NCI-H82 treated with DMSO at 0.1 percent for 48 hours (cell line): ENCODE measurements around the gene DENND4A.
A peak's percentile ranks its signal among the peaks of the same experiment; 100 is the strongest.
"Not testable (repeated sequence)": the region's sequence is repeated elsewhere in the genome, so short reads cannot be mapped to it uniquely, and the experiment has no call there.

Experiments used
- DNase-seq: peaks from one replicate; lab custom pipeline; 2025; ENCODE audit not compliant: unreplicated experiment; lab: John Stamatoyannopoulos, UW

DENND4A gene

GRCh38 chr15:65639509-65639908 is 152.6 kb downstream of the DENND4A start:
- no peak for DNase-seq

- DNase-seq = peak; percentile 87
These were observed 153.4 kb downstream of the DENND4A start for GRCh38 chr15:65638681-65639089.

GRCh38 chr15:65638109-65638508 is 154.0 kb downstream of the DENND4A start:
- no peak for DNase-seq

- no peak for DNase-seq
These were observed 157.7 kb downstream of the DENND4A start for GRCh38 chr15:65634356-65634755.

- no peak for DNase-seq
These were observed 158.3 kb downstream of the DENND4A start for GRCh38 chr15:65633752-65634151.

- DNase-seq = peak; percentile 79
These were observed 159.2 kb downstream of the DENND4A start for GRCh38 chr15:65632780-65633375.

- DNase-seq = no peak
These were observed 160.6 kb downstream of the DENND4A start for GRCh38 chr15:65631503-65631902.

- no peak for DNase-seq
These were observed 161.3 kb downstream of the DENND4A start for GRCh38 chr15:65630760-65631159.

- DNase-seq = no peak
These were observed 162.5 kb downstream of the DENND4A start for GRCh38 chr15:65629548-65629947.

GRCh38 chr15:65626856-65627255 is 165.2 kb downstream of the DENND4A start:
- no peak for DNase-seq

- no peak for DNase-seq
These were observed 169.0 kb downstream of the DENND4A start for GRCh38 chr15:65623103-65623502.

GRCh38 chr15:65621638-65622037 is 170.5 kb downstream of the DENND4A start, which contains the start of gene SLC24A1:
TSS of gene SLC24A1 (plus strand) at chr15:65621938. CDS start at chr15:65624081, 2,143 bp downstream.
- DNase-seq = no peak

- DNase-seq = no peak
These were observed 171.3 kb downstream of the DENND4A start for GRCh38 chr15:65620833-65621232.

- no peak for DNase-seq
These were observed 172.3 kb downstream of the DENND4A start for GRCh38 chr15:65619626-65620290.

GRCh38 chr15:65618560-65619109 is 173.5 kb downstream of the DENND4A start:
- DNase-seq = no peak

- DNase-seq = not testable (repeated sequence)
These were observed 176.2 kb downstream of the DENND4A start for GRCh38 chr15:65615887-65616286.

GRCh38 chr15:65612949-65613744 is 178.9 kb downstream of the DENND4A start:
- no peak for DNase-seq

- DNase-seq = no peak
These were observed 179.5 kb downstream of the DENND4A start for GRCh38 chr15:65612616-65612946.

GRCh38 chr15:65611888-65612615 is 180.0 kb downstream of the DENND4A start:
- DNase-seq = no peak

- DNase-seq = peak; percentile 88
These were observed 181.0 kb downstream of the DENND4A start, which contains the start of gene INTS14 for GRCh38 chr15:65610871-65611718. TSS of gene INTS14 (minus strand) at chr15:65611131. CDS start at chr15:65607380, 3,751 bp downstream.
